ENCODE measurements around the gene ADH4. TPM values are rescaled to one million over a fixed set of nuclear protein-coding genes. Genes with fewer than 3 reads are reported as not detected.

ADH4 gene
- polyA plus RNA-seq, 1 of the 3 experiments (the other 2 are of a cell fraction), result not detected

DNA sequence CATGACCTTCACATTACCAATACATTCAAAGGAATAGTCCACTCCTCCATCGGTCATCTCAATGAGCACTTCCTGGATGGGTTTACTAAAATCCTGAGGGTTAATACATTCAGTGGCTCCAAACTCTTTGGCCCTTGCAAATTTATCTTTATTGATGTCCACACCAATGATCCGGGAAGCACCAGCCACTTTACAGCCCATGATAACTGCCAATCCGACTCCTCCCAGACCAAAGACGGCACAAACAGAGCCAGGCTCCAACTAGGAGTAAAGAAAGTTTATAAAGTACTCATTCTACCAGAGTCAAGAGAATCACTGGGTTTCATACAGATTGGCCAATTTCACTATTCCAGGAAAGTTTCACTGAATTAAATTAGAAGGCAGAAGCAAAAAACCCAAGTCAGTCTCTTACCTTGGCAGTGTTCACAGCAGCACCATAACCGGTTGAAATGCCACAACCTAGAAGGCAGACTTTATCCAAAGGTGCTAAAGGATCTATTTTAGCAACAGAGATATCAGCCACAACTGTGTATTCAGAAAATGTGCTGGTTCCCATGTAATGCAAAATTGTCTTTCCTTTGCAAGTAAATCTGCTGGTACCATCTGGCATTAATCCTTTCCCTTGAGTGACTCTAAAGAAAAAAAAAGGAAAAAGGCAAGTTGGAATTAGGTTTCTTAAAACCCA is 67.7 kb downstream of the ADH4 start:
- H3K36me3 ChIP-seq (replicated peaks in 1 of 2; ENCODE audit: control insufficient read depth in 1 of 2, insufficient read depth in 2 of 2, low read length in 1 of 2), result peaks cover 87 to 91% of the 10 kb centered on the region in 2 experiments
- no peaks in the 10 kb centered on the region for H3K9me2 ChIP-seq
- ChIA-PET CTCF (interaction anchor here (0.5 to 0.6 kb wide), 2 partner anchors 157 to 695 kb away, joined by 3 read pairs; no protein-coding TSS in a partner anchor), POLR2A (no interaction called here)
- H3K27ac ChIP-seq (ENCODE audit: low read depth in 2 of 2, low read length in 1 of 2), result no peak overlapping the region
- peaks cover 41% of the 10 kb centered on the region; the same call in 1 of the 2 replicates for H3K79me2 ChIP-seq (ENCODE audit: insufficient read depth)
- H3K4me1 ChIP-seq (ENCODE audit: control insufficient read depth in 1 of 2, insufficient read depth in 2 of 2, low read depth in 1 of 2, low read length in 1 of 2), result no peaks in the 10 kb centered on the region
- no peaks in the 10 kb centered on the region for H4K20me1 ChIP-seq (ENCODE audit: insufficient read depth)
- no peak overlapping the region for H2AFZ ChIP-seq (ENCODE audit: low read depth)
- no peak for DNase-seq
- no peak overlapping the region for H3K4me2 ChIP-seq
- H3K27me3 ChIP-seq (ENCODE audit: insufficient read depth), result no peaks in the 10 kb centered on the region
- TF ChIP-seq EP300 (IDR thresholded peaks at IDR 0.05; ENCODE audit: borderline replicate concordance in 1 of 2, low read depth in 1 of 2, low read length in 1 of 2) (no peak), FOSL2 (IDR thresholded peaks at IDR 0.05; ENCODE audit: borderline replicate concordance, low read depth) (no peak), RCOR1 (IDR thresholded peaks at IDR 0.05; ENCODE audit: low read length) (no peak), YY1 (IDR thresholded peaks at IDR 0.05; ENCODE audit: low read depth) (no peak), GABPA (IDR thresholded peaks at IDR 0.05; ENCODE audit: low read depth) (no peak), MEF2A (IDR thresholded peaks at IDR 0.05; ENCODE audit: borderline replicate concordance, low read depth) (no peak), RXRA (IDR thresholded peaks at IDR 0.05; ENCODE audit: borderline replicate concordance, low read depth) (no peak), TEAD4 (IDR thresholded peaks at IDR 0.05; ENCODE audit: borderline replicate concordance, insufficient read depth) (no peak), TAF1 (IDR thresholded peaks at IDR 0.05; ENCODE audit: borderline replicate concordance, low read depth, low read length) (no peak), NFIC (IDR thresholded peaks at IDR 0.05; ENCODE audit: borderline replicate concordance) (no peak), TCF12 (IDR thresholded peaks at IDR 0.05) (no peak), EZH2phosphoT487 (IDR thresholded peaks at IDR 0.05; ENCODE audit: borderline replicate concordance, low read depth) (no peak), ELF1 (IDR thresholded peaks at IDR 0.05) (no peak), RFX5 (IDR thresholded peaks at IDR 0.05; ENCODE audit: low read length) (no peak)
- TF ChIP-seq, protein P1, sequence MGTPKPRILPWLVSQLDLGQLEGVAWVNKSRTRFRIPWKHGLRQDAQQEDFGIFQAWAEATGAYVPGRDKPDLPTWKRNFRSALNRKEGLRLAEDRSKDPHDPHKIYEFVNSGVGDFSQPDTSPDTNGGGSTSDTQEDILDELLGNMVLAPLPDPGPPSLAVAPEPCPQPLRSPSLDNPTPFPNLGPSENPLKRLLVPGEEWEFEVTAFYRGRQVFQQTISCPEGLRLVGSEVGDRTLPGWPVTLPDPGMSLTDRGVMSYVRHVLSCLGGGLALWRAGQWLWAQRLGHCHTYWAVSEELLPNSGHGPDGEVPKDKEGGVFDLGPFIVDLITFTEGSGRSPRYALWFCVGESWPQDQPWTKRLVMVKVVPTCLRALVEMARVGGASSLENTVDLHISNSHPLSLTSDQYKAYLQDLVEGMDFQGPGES (IDR thresholded peaks at IDR 0.05; ENCODE audit: low read depth, low read length), result no peak
- TF ChIP-seq, protein P2, sequence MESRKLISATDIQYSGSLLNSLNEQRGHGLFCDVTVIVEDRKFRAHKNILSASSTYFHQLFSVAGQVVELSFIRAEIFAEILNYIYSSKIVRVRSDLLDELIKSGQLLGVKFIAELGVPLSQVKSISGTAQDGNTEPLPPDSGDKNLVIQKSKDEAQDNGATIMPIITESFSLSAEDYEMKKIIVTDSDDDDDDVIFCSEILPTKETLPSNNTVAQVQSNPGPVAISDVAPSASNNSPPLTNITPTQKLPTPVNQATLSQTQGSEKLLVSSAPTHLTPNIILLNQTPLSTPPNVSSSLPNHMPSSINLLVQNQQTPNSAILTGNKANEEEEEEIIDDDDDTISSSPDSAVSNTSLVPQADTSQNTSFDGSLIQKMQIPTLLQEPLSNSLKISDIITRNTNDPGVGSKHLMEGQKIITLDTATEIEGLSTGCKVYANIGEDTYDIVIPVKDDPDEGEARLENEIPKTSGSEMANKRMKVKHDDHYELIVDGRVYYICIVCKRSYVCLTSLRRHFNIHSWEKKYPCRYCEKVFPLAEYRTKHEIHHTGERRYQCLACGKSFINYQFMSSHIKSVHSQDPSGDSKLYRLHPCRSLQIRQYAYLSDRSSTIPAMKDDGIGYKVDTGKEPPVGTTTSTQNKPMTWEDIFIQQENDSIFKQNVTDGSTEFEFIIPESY (IDR thresholded peaks at IDR 0.05; ENCODE audit: borderline replicate concordance, low read depth), result no peak
- TF ChIP-seq, protein P3, sequence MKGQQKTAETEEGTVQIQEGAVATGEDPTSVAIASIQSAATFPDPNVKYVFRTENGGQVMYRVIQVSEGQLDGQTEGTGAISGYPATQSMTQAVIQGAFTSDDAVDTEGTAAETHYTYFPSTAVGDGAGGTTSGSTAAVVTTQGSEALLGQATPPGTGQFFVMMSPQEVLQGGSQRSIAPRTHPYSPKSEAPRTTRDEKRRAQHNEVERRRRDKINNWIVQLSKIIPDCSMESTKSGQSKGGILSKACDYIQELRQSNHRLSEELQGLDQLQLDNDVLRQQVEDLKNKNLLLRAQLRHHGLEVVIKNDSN (IDR thresholded peaks at IDR 0.05; ENCODE audit: borderline replicate concordance, low read depth), result no peak
- no peak overlapping the region for H3K9ac ChIP-seq
- no peaks in the 10 kb centered on the region for H3K9me3 ChIP-seq
- no peak overlapping the region for H3K4me3 ChIP-seq (ENCODE audit: low read depth in 2 of 2, low read length in 1 of 2)
- WGBS (ENCODE audit: low lambda C conversion rate), result 96% methylated on average over 5 of the region's 5 CpGs
- peaks cover 2% of the 10 kb centered on the region for H3F3A ChIP-seq (replicated peaks; ENCODE audit: insufficient read depth)
